ENCODE results near the gene ANKH.

ANKH gene

GRCh38 chr5:14737291-14737690 is 134.3 kb downstream of the ANKH start:
- H3K4me1 ChIP-seq (ENCODE audit: control insufficient read depth, low read depth, low read length): peaks cover 15% of the 10 kb centered on the region
- H3K36me3 ChIP-seq (ENCODE audit: control insufficient read depth, low read depth, low read length): no peaks in the 10 kb centered on the region
- no peaks in the 10 kb centered on the region for H3K27me3 ChIP-seq (ENCODE audit: control insufficient read depth, insufficient read depth, low read length)
- no peaks in the 10 kb centered on the region for H3K9me3 ChIP-seq (ENCODE audit: control insufficient read depth, low read depth, low read length)
- no peak overlapping the region for H3K9ac ChIP-seq (ENCODE audit: low read length)
- no peak overlapping the region for H3K4me3 ChIP-seq (ENCODE audit: low read length)
- no peak overlapping the region for H3K27ac ChIP-seq (ENCODE audit: low read length)

GRCh38 chr5:14735944-14736343 is 135.6 kb downstream of the ANKH start:
- Histone ChIP-seq H3K36me3 (ENCODE audit: control insufficient read depth, low read depth, low read length) (no peaks in the 10 kb centered on the region), H3K4me1 (ENCODE audit: control insufficient read depth, low read depth, low read length) (peaks cover 3% of the 10 kb centered on the region), H3K9me3 (ENCODE audit: control insufficient read depth, low read depth, low read length) (no peaks in the 10 kb centered on the region), H3K27me3 (ENCODE audit: control insufficient read depth, insufficient read depth, low read length) (no peaks in the 10 kb centered on the region), H3K27ac (ENCODE audit: low read length) (no peak overlapping the region), H3K4me3 (ENCODE audit: low read length) (no peak overlapping the region), H3K9ac (ENCODE audit: low read length) (no peak overlapping the region)

- Histone ChIP-seq H3K4me1 (ENCODE audit: control insufficient read depth, low read depth, low read length) (peaks cover 7% of the 10 kb centered on the region), H3K9ac (ENCODE audit: low read length) (no peak overlapping the region), H3K27ac (ENCODE audit: low read length) (no peak overlapping the region), H3K36me3 (ENCODE audit: control insufficient read depth, low read depth, low read length) (no peaks in the 10 kb centered on the region), H3K27me3 (ENCODE audit: control insufficient read depth, insufficient read depth, low read length) (no peaks in the 10 kb centered on the region), H3K9me3 (ENCODE audit: control insufficient read depth, low read depth, low read length) (no peaks in the 10 kb centered on the region), H3K4me3 (ENCODE audit: low read length) (no peak overlapping the region)
Observed at GRCh38 chr5:14734396-14734795, 137.2 kb downstream of the ANKH start.

GRCh38 chr5:14733661-14734060 is 137.9 kb downstream of the ANKH start:
- H3K36me3 ChIP-seq (ENCODE audit: control insufficient read depth, low read depth, low read length): no peaks in the 10 kb centered on the region
- H3K4me1 ChIP-seq (ENCODE audit: control insufficient read depth, low read depth, low read length): peaks cover 11% of the 10 kb centered on the region
- H3K9ac ChIP-seq (ENCODE audit: low read length): no peak overlapping the region

GRCh38 chr5:14732991-14733390 is 138.6 kb downstream of the ANKH start:
- Histone ChIP-seq H3K9me3 (ENCODE audit: control insufficient read depth, low read depth, low read length) (no peaks in the 10 kb centered on the region), H3K36me3 (ENCODE audit: control insufficient read depth, low read depth, low read length) (no peaks in the 10 kb centered on the region), H3K27me3 (ENCODE audit: control insufficient read depth, insufficient read depth, low read length) (no peaks in the 10 kb centered on the region), H3K27ac (ENCODE audit: low read length) (no peak overlapping the region), H3K9ac (ENCODE audit: low read length) (no peak overlapping the region), H3K4me3 (ENCODE audit: low read length) (no peak overlapping the region), H3K4me1 (ENCODE audit: control insufficient read depth, low read depth, low read length) (peaks cover 17% of the 10 kb centered on the region)

More at GRCh38 chr5:14733661-14734060, 137.9 kb downstream of the ANKH start:
- no peak overlapping the region for H3K4me3 ChIP-seq (ENCODE audit: low read length)
- no peaks in the 10 kb centered on the region for H3K9me3 ChIP-seq (ENCODE audit: control insufficient read depth, low read depth, low read length)
- H3K27ac ChIP-seq (ENCODE audit: low read length): no peak overlapping the region
- no peaks in the 10 kb centered on the region for H3K27me3 ChIP-seq (ENCODE audit: control insufficient read depth, insufficient read depth, low read length)

GRCh38 chr5:14730881-14731280 is 140.7 kb downstream of the ANKH start:
- no peak overlapping the region for H3K4me3 ChIP-seq (ENCODE audit: low read length)
- no peaks in the 10 kb centered on the region for H3K9me3 ChIP-seq (ENCODE audit: control insufficient read depth, low read depth, low read length)
- H3K9ac ChIP-seq (ENCODE audit: low read length): no peak overlapping the region
- H3K27ac ChIP-seq (ENCODE audit: low read length): no peak overlapping the region
- peaks cover 23% of the 10 kb centered on the region for H3K4me1 ChIP-seq (ENCODE audit: control insufficient read depth, low read depth, low read length)
- H3K36me3 ChIP-seq (ENCODE audit: control insufficient read depth, low read depth, low read length): no peaks in the 10 kb centered on the region
- no peaks in the 10 kb centered on the region for H3K27me3 ChIP-seq (ENCODE audit: control insufficient read depth, insufficient read depth, low read length)

- no peaks in the 10 kb centered on the region for H3K9me3 ChIP-seq (ENCODE audit: control insufficient read depth, low read depth, low read length)
- no peak overlapping the region for H3K9ac ChIP-seq (ENCODE audit: low read length)
- no peak overlapping the region for H3K27ac ChIP-seq (ENCODE audit: low read length)
- H3K4me3 ChIP-seq (ENCODE audit: low read length): no peak overlapping the region
- H3K36me3 ChIP-seq (ENCODE audit: control insufficient read depth, low read depth, low read length): no peaks in the 10 kb centered on the region
- no peaks in the 10 kb centered on the region for H3K27me3 ChIP-seq (ENCODE audit: control insufficient read depth, insufficient read depth, low read length)
- H3K4me1 ChIP-seq (ENCODE audit: control insufficient read depth, low read depth, low read length): peaks cover 23% of the 10 kb centered on the region
Observed at GRCh38 chr5:14730466-14730865, 141.1 kb downstream of the ANKH start.

GRCh38 chr5:14729448-14730385 is 141.9 kb downstream of the ANKH start:
- no peak overlapping the region for H3K27ac ChIP-seq (ENCODE audit: low read length)
- H3K9me3 ChIP-seq (ENCODE audit: control insufficient read depth, low read depth, low read length): no peaks in the 10 kb centered on the region
- H3K4me3 ChIP-seq (ENCODE audit: low read length): no peak overlapping the region
- H3K27me3 ChIP-seq (ENCODE audit: control insufficient read depth, insufficient read depth, low read length): no peaks in the 10 kb centered on the region
- no peaks in the 10 kb centered on the region for H3K36me3 ChIP-seq (ENCODE audit: control insufficient read depth, low read depth, low read length)
- H3K9ac ChIP-seq (ENCODE audit: low read length): no peak overlapping the region
- H3K4me1 ChIP-seq (ENCODE audit: control insufficient read depth, low read depth, low read length): peaks cover 23% of the 10 kb centered on the region

- Histone ChIP-seq H3K4me3 (ENCODE audit: low read length) (peak overlapping the region; percentile 36), H3K36me3 (ENCODE audit: control insufficient read depth, low read depth, low read length) (no peaks in the 10 kb centered on the region), H3K9me3 (ENCODE audit: control insufficient read depth, low read depth, low read length) (no peaks in the 10 kb centered on the region), H3K27ac (ENCODE audit: low read length) (peak overlapping the region; percentile 92), H3K4me1 (ENCODE audit: control insufficient read depth, low read depth, low read length) (peaks cover 23% of the 10 kb centered on the region), H3K27me3 (ENCODE audit: control insufficient read depth, insufficient read depth, low read length) (no peaks in the 10 kb centered on the region), H3K9ac (ENCODE audit: low read length) (peak overlapping the region; percentile 55)
Observed at GRCh38 chr5:14728459-14728938, 143.1 kb downstream of the ANKH start.

GRCh38 chr5:14727928-14728458 is 143.6 kb downstream of the ANKH start:
- Histone ChIP-seq H3K36me3 (ENCODE audit: control insufficient read depth, low read depth, low read length) (no peaks in the 10 kb centered on the region), H3K9me3 (ENCODE audit: control insufficient read depth, low read depth, low read length) (no peaks in the 10 kb centered on the region), H3K27me3 (ENCODE audit: control insufficient read depth, insufficient read depth, low read length) (no peaks in the 10 kb centered on the region), H3K27ac (ENCODE audit: low read length) (peak overlapping the region; percentile 92), H3K4me1 (ENCODE audit: control insufficient read depth, low read depth, low read length) (peaks cover 23% of the 10 kb centered on the region), H3K9ac (ENCODE audit: low read length) (peak overlapping the region; percentile 55), H3K4me3 (ENCODE audit: low read length) (peak overlapping the region; percentile 36)

GRCh38 chr5:14727428-14727865 is 144.1 kb downstream of the ANKH start:
- Histone ChIP-seq H3K4me1 (ENCODE audit: control insufficient read depth, low read depth, low read length) (peaks cover 23% of the 10 kb centered on the region), H3K9ac (ENCODE audit: low read length) (peak overlapping the region; percentile 55), H3K27ac (ENCODE audit: low read length) (peak overlapping the region; percentile 92), H3K36me3 (ENCODE audit: control insufficient read depth, low read depth, low read length) (no peaks in the 10 kb centered on the region), H3K9me3 (ENCODE audit: control insufficient read depth, low read depth, low read length) (no peaks in the 10 kb centered on the region), H3K4me3 (ENCODE audit: low read length) (peak overlapping the region; percentile 36), H3K27me3 (ENCODE audit: control insufficient read depth, insufficient read depth, low read length) (no peaks in the 10 kb centered on the region)
